Endothelial cell (in vitro differentiated cells): Measurements from ENCODE around the gene SYNGR3. TPM values are rescaled to one million over a fixed set of nuclear protein-coding genes. Genes with fewer than 3 reads are reported as not detected.

Experiments used
- DNase-seq: peaks from one replicate; pipeline ENCODE4 v3.0.0; 2021; ENCODE audit warnings: low spot score
- H3K27ac Mint-ChIP-seq: one replicate; pipeline ENCODE4 v1.8.0; 2021; ENCODE audit warnings: mixed read lengths, inconsistent platforms; ENCODE audit not compliant: unreplicated experiment
- H3K27me3 Mint-ChIP-seq: one replicate; pipeline ENCODE4 v1.8.0; 2021; ENCODE audit warnings: mild to moderate bottlenecking, moderate library complexity, mixed read lengths, inconsistent platforms; ENCODE audit not compliant: unreplicated experiment
- H3K36me3 Mint-ChIP-seq: one replicate; pipeline ENCODE4 v1.8.0; 2021; ENCODE audit warnings: mild to moderate bottlenecking, low read depth, mixed read lengths, inconsistent platforms; ENCODE audit not compliant: unreplicated experiment
- H3K4me1 Mint-ChIP-seq: one replicate; pipeline ENCODE4 v1.8.0; 2021; ENCODE audit warnings: mild to moderate bottlenecking, mixed read lengths, inconsistent platforms; ENCODE audit not compliant: unreplicated experiment
- H3K4me3 Mint-ChIP-seq: one replicate; pipeline ENCODE4 v1.8.0; 2021; ENCODE audit warnings: mild to moderate bottlenecking, mixed read lengths, inconsistent platforms; ENCODE audit not compliant: unreplicated experiment
- H3K9me3 Mint-ChIP-seq: one replicate; pipeline ENCODE4 v1.8.0; 2021; ENCODE audit warnings: mixed read lengths, inconsistent platforms; ENCODE audit not compliant: unreplicated experiment
- total RNA-seq: library from RNA; stranded (reverse); fragmentation: NEBNext Ultra II Directional; extraction: Animal tissue kit (Norgen Biotek cat#: 25700); gene quantifications from one replicate; pipeline ENCODE4 v1.2.1, GENCODE V29; 2021; ENCODE audit not compliant: unreplicated experiment
- TF ChIP-seq, protein P1 (sequence below): fragments of 200-600 bp; sonication (generic); IDR thresholded peaks from one replicate; pipeline ENCODE4 v1.5.0; 2021; ENCODE audit warnings: antibody characterized with exemption; ENCODE audit not compliant: unreplicated experiment

Gene SYNGR3
- total RNA-seq, 1 donor from 2014 or later: 0.82 TPM

DNA sequence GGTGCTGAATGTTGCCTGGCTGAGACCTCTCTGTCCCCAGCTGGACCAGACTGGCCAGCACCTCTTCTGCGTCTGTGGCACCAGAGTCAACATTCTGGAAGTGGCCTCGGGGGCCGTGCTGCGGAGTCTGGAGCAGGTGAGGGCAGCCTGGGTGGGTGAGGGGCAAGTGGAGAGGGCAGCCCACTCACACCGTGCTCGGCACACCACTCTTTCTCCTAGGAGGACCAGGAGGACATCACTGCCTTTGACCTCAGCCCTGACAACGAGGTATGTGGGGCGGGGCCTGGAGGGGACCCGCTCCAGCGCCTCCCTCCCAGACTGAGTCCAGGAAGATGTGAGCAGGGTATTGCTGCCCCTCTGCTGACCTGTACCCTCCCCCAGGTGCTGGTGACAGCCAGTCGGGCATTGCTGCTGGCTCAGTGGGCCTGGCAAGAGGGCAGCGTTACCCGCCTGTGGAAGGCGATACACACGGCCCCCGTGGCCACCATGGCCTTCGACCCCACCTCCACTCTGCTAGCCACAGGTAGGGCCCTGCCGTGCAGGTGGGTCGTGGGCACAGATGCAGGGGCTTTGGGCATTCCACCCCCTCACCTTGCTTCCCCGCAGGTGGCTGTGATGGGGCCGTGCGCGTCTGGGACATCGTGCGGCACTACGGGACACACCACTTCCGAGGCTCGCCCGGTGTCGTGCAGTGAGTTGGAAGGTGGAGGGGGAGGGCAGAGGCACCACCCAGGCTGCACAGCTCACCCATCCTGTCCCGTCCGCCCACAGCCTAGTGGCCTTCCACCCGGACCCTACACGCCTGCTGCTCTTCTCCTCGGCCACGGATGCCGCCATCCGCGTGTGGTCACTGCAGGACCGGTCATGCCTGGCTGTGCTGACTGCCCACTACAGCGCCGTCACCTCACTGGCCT is 15.4 kb upstream of the SYNGR3 start:
- peaks cover 12% of the 10 kb centered on the region for H3K4me1 Mint-ChIP-seq
- TF ChIP-seq, protein P1, sequence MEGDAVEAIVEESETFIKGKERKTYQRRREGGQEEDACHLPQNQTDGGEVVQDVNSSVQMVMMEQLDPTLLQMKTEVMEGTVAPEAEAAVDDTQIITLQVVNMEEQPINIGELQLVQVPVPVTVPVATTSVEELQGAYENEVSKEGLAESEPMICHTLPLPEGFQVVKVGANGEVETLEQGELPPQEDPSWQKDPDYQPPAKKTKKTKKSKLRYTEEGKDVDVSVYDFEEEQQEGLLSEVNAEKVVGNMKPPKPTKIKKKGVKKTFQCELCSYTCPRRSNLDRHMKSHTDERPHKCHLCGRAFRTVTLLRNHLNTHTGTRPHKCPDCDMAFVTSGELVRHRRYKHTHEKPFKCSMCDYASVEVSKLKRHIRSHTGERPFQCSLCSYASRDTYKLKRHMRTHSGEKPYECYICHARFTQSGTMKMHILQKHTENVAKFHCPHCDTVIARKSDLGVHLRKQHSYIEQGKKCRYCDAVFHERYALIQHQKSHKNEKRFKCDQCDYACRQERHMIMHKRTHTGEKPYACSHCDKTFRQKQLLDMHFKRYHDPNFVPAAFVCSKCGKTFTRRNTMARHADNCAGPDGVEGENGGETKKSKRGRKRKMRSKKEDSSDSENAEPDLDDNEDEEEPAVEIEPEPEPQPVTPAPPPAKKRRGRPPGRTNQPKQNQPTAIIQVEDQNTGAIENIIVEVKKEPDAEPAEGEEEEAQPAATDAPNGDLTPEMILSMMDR: no peak
- no peak overlapping the region for H3K27ac Mint-ChIP-seq
- H3K36me3 Mint-ChIP-seq: no peaks in the 10 kb centered on the region
- H3K27me3 Mint-ChIP-seq: peaks cover 10% of the 10 kb centered on the region
- no peak for DNase-seq
- no peaks in the 10 kb centered on the region for H3K9me3 Mint-ChIP-seq
- H3K4me3 Mint-ChIP-seq: no peak overlapping the region

DNA sequence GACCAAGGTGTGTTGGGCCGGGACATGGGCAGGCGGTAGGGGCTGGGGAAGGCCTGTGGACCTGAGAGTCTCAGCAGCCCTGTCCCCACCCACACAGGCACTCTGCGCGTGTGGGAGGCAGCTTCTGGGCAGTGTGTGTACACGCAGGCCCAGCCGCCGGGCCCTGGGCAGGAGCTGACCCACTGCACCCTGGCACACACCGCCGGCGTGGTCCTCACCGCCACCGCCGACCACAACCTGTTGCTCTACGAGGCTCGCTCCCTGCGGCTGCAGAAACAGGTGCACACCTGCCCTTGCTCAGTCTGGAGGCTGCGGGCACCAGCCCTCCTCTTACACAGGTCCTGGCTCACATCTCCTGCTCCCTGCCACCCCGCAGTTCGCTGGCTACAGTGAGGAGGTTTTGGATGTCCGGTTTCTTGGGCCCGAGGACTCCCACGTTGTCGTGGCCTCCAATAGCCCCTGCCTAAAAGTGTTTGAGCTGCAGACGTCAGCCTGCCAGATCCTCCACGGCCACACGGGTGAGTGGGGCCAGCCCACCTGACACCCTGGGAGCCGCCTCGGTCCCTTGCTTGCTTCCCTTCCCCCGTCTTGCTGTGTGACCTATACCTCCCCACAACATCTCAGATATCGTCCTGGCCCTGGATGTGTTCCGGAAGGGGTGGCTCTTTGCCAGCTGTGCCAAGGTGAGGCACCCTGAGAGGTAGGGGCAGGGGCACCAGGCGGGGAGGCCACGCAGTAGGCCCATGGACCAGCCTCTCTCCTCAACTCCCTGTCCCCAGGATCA is 14.1 kb upstream of the SYNGR3 start:
- Mint-ChIP-seq H3K36me3 (no peaks in the 10 kb centered on the region), H3K27me3 (peaks cover 12% of the 10 kb centered on the region), H3K4me1 (peaks cover 12% of the 10 kb centered on the region), H3K27ac (no peak overlapping the region), H3K9me3 (no peaks in the 10 kb centered on the region), H3K4me3 (no peak overlapping the region)
- TF ChIP-seq, protein P1: no peak
- DNase-seq: no peak

DNA sequence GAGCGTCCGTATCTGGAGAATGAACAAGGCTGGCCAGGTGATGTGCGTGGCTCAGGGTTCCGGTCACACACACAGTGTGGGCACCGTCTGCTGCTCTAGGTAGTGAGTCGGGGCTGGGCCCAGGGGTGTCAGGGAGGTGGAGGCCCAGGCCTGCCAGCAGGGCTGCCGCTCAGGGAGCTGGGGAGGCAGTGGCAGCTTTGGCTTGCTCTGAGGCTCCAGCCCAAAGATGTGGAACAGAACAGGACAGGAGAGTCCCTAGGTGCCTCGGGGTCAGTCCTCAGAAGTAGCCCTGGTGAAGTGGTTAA is 13.6 kb upstream of the SYNGR3 start:
- H3K4me1 Mint-ChIP-seq: peaks cover 12% of the 10 kb centered on the region
- H3K9me3 Mint-ChIP-seq: no peaks in the 10 kb centered on the region

DNA sequence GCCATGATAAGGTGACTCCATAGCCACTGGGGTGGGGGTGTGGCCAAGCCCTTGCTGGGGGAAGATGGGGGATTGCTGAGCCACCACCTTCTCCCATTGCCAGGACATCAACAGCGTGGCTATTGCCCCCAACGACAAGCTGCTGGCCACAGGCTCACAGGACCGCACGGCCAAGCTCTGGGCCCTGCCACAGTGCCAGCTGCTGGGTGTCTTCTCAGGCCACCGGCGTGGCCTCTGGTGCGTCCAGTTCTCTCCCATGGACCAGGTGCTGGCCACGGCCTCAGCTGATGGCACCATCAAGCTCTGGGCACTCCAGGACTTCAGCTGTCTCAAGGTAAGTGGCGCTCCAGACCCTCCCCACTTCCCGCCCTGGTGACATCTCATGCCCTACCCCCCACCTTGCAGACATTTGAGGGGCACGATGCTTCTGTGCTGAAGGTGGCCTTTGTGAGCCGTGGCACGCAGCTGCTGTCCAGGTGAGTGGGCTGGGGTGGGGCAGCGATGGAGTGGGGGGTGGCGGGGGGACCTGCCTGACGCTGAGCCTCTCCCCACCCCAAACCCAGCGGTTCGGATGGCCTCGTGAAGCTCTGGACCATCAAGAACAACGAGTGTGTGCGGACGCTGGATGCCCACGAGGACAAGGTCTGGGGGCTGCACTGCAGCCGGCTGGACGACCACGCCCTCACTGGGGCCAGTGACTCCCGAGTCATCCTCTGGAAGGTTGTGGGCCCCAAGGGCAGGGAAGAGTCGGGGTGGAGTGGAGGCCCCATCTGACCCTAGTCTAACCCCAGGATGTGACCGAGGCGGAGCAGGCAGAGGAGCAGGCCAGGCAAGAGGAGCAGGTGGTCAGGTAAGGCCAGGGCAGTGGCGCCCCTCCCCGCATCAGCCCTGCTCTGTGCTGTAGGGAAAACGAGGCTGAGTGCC is 12.6 kb upstream of the SYNGR3 start:
- no peak overlapping the region for H3K4me3 Mint-ChIP-seq
- no peak overlapping the region for H3K27ac Mint-ChIP-seq
- H3K36me3 Mint-ChIP-seq: no peaks in the 10 kb centered on the region
- peaks cover 18% of the 10 kb centered on the region for H3K27me3 Mint-ChIP-seq
- TF ChIP-seq, protein P1: no peak
- peaks cover 9% of the 10 kb centered on the region for H3K4me1 Mint-ChIP-seq
- H3K9me3 Mint-ChIP-seq: no peaks in the 10 kb centered on the region
- DNase-seq: no peak

More for the DNA sequence above, 13.6 kb upstream of the SYNGR3 start:
- TF ChIP-seq, protein P1: no peak
- no peak for DNase-seq
- Mint-ChIP-seq H3K27me3 (peaks cover 13% of the 10 kb centered on the region), H3K4me3 (no peak overlapping the region), H3K27ac (no peak overlapping the region), H3K36me3 (no peaks in the 10 kb centered on the region)
